SIG-M5 treated with dmso at 0.1 percent for 504 hours (cell line): ENCODE measurements around the gene APBA2.

Experiments
- DNase-seq: peaks from one replicate; lab custom pipeline; 2025; ENCODE audit not compliant: unreplicated experiment; lab: John Stamatoyannopoulos, UW

APBA2 gene

DNA sequence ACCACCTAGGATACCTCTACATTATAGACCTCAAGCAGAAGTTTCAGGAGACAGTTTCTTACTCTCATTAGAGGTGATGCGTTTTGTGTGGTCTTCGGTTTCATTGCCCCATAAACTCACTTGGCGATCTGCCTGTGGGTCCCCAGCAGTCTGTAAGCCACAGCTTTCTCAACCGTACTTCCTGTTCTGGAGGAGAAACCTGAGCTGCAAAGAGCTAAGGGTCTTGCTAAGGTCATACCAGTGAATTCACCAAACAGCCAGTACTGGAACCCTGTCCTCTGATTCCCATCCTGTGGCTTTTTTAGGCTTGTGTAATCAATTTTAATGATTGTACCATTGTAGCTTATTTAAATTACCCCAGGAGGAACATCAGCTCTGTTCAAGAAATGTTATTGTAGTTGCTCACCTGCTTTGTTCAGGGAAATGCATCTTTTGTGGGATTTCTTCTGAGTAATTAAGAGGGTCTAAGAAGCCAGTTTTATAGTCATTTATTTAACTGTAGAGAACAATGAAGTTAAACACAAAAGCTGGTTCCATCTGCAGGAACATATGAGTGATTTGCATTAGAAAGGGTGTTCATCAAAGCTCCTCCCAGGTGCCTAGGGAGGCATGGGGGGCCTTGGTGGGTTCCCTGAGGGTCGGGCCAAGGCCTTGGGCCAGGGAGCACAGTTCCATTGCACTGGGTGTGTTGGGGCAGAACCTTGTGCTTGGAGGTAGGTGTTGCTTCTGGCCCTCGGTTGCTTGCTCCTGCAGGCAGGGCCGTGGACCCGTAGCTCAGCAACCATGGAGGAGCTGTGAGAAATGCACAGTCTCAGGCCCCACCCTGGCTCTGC is 69.6 kb downstream of the APBA2 start:
- DNase-seq = peak; percentile 32

DNA sequence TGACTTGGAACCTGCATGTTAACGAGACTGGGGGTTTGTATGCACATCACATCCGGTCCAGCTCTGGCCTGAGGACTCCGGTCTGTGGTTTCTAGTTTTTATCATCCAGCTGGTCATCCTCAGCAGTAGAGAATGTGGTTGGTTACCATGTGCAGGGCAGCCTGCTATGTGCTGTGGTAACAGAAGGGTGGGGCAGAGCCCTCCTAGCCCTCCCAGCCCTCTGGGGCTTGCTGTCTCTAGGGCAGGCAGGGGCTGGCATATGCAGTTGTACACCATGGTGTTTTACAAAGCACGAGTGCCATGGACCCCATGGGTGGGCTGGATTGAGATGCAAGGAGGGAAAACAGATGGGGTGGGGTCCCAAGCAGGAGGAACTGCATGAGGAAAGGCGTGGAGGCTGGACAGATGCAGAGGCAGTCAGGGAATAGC is 70.2 kb downstream of the APBA2 start:
- DNase-seq = no peak

DNA sequence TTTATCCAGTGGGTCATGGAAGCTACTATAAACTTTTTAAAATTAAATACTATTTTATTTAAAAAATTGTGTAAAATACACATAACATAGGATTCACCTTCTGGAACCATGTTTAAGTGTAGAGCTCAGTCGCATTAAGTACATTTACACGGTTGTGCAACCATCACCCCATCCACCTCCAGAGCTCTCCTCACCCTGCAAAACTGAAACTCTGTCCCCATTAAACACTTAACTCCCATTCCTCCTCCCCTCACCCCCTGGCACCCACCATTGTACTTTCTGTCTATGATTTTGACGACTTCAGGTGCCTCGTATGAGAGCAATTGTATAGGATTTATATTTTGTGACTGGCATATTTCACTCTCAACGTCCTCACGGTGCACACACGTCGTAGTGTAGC is 70.7 kb downstream of the APBA2 start:
- DNase-seq = no peak

DNA sequence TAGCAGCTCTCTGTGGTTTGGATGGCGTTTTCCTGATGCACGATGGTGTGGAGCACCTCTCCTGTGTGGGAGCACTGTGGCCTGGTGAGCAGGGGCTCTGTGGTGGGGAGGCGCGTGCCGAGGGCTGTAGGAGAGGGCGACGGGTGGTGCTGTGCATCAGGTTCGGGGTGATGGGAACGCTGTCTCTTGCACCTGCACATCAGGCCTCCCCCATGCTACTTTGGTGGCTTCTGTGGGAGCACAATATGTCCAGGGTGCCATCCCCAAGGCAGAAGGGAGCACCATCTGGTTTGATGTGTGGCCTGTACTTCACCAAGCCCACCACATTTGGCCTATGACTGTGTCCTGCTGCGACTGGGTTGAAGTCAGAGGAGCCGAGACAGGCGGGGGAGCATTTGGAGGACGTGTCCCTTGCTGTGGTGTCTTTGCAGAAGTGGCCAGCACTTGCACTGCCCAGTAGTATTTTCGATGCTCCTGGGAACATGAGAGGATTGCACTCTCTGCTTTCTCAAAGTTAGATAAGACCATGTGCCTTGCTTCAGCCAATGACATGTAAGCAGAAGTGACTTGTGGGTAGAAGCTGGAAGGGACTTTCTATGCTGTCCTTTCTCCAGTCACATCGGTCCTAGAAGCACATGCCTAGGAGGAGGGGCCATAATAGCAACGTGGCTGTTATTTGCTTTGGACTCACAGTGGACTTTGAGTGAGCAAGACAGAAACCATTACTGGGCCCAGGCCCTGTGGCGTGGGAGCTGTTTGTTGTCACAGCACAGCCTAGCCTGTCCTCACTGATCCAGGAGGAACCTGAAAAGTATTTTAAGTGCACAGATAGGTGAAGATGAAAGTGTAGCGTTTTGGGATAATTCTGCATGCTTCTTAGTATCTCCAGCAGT is 72.1 kb downstream of the APBA2 start:
- DNase-seq = no peak

DNA sequence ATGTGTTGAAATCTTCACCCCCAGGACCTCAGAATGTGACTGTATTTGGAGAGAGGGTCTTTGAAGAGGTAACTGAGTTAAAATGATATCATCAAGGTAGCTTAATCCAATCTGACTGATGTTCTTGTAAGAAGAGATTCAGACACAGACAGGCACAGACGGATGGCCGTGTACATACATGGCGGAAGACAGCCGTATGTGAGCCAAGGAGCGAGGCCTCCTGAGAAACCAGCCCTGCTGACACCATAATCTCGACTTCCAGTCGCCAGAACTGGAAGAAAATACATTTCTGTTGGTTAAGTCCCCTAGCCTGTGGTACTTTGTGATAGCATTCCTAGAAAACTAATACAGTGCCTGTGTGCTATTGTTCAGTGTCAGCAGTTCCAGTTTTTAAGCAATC is 73.6 kb downstream of the APBA2 start:
- DNase-seq = no peak

DNA sequence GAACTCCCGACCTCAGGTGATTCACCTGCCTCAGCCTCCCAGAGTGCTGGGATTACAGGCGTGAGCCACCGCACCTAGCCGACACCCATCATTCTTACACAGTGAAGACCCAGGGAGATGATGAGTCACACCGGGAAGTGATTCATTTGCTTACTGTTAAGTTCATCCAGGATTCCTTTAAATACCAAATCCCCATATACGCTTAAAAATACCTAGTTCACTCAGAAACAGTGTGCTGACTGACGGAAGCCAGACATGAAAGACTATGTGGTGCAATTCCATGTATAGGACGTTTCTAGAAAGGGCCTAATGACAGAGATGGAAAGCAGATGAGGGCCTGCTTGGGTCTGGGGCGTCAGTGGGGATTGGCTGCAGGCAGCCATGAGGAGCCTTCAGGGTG is 75.2 kb downstream of the APBA2 start:
- DNase-seq = no peak

DNA sequence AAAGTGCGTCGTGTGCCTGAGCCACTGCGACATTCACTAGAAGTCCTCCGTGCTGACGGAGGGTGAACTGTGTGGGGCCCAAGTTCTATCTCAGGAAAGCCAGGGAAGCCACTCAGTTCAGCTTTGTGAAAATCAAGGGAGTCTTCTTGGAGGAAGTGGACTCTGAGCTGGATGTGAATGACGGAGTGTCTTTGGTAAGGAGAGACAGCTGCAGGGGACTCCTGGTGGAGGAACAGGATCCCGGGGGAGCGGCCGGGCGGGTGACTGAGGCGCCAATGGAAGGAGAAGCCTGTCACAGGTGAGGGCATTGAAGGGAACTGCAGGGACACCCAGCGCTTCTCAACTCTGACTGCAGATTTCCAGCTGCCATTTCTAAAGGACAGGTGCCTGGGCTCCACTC is 75.6 kb downstream of the APBA2 start:
- DNase-seq = no peak

DNA sequence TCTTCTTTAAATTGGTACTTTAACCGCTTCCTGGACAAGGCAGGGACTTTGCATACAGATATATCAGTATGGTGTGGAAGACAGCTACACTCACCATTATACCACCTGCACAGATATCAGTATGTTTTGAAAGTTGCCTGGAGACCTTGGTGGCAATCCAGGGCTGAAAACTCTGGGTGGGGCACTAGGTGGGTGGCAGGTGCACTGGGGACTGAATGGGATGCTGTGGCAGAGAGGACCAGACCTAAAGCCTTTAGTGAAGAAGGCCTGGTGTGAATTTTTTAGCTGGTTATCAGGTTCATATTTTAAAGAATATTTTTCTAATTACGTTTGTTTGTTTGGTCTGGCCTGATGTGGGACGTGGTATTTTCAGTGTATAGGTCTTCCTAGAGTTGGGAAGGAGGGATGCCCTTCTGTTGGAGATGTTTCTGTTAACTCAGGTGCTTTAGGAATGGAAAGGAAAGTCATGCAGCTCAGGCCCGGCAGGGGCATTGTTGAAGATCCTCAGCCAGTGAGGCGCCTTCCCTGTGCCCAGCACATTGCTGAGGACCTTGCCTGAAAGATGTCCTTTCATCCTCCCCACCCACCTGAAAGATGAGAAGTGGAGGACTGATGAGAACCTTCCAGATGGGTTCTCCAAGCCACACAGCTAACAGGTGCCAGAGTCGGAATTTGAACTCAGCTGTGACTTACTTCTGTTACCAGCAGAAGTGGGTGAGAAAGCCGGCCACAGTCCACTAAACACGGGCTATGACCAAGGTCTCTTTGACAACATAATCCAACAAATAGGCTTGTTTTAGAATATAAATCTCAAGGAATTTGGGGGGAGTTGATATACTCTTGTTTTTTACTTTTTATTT is 77.3 kb downstream of the APBA2 start:
- no peak for DNase-seq

DNA sequence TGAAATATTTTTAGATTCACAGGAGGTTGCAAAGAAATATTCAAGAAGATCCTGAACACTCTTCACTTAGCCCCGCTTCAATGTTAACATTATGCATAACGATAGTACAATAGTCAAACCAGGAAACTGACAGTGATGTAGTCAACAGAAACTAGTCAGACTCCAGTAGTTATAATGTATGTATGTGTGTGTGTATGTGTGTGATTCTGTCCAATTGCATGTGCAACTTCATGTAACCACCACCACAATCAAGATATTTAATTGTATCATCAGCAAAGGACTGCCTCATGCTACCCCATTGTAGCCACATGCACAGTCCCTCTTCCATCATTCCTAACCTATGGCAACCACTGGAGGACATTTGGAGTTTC is 77.9 kb downstream of the APBA2 start:
- DNase-seq = no peak

DNA sequence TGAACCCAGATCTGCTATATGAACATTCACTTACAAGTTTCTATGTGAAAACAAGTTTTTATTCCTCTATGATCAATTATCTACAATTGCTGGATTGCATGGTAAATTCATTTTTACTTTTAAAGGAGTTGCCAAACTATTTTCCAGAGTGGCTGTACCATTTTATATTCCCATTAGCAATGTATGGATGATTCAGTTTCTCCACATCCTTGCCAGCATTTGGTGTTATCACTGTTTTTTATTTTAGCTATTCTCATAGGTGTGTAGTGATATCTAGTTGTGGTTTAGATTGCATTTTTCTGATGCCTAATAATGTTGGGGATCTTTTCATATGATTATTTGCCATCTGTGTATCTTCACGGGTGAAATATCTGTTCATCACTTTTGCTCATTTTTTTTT is 78.3 kb downstream of the APBA2 start:
- no peak for DNase-seq

DNA sequence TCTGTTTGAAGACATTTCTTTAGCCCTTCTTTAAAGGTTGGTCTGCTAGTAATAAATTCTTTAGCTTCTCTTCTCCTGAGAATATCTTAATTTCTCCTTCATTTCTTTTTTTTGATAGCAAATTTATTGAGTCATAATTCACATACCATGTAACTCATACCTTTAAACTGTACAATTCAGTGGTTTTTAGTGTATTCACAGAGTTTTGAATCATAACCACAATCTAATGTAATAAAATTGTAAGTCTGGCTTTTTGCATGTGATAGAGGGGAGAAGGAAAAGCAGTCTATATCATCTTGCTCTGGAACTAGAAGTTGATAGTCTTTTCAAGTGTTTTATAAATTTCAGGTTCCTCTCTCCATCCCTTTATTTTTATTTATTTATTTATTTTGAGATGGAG is 81.3 kb downstream of the APBA2 start:
- DNase-seq = no peak

DNA sequence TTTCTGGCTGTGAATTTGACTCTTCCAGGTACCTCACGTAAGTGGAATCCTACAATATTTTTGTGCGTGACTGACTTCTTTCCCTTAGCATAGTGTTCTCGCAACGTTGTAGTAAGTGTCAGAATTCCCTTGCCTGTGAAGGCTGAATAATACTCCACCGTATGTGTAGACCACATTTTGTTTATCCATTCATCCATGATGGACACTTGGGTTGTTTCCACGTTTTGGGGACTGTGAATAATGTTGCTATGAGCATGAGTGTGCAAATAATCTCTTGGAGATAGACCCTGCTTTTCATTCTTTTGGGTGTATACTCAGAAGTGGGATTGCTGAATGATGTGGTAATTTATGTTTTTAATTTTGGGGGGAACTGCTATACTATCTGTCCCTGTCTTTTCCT is 82.2 kb downstream of the APBA2 start:
- no peak for DNase-seq

DNA sequence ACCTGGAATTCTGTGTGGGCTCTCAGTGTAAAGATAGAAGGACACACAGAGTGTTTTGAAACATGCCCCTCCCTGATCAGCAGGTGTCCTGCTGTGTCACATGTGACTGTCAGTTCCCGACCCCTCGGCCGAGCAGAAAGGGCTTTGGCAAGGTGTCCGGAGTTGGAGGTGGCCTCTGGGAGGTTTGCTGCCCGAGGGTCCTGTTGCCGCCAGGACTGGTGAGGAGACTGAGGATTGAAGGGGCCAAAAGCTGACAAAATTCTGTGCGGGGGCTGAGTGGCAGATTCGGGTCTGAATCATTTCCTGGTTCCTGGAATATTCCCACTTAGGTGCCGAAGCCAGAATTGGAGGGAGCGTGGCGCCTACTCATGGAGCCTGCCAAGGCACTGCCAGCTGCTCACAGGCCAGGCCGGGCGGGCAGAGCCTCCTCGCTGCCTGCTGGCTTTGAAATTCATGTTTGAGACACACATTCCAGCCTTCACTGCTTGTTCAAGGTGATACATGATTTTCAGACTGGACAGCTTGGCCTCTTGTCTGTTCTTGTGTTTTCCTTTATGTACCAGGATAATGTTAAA is 83.8 kb downstream of the APBA2 start:
- DNase-seq = no peak

DNA sequence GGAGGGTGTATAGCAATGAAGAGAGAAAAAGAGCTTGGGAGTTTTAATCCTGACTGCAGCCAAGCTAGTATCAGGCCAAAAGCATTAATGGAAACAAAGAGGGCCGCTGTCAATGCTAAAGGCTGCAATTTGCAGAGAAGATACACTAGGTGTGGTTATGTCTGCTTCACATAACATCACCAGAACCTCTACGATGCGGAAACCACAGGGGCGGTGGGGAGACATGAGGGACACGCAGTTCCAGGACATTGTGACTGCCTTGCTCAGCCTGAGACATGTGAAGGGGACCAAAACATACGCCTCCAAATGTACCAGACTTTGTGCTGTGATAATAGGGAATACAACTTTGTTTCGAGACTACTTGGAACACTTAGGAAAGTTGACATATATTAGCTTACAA is 88.4 kb downstream of the APBA2 start:
- no peak for DNase-seq

DNA sequence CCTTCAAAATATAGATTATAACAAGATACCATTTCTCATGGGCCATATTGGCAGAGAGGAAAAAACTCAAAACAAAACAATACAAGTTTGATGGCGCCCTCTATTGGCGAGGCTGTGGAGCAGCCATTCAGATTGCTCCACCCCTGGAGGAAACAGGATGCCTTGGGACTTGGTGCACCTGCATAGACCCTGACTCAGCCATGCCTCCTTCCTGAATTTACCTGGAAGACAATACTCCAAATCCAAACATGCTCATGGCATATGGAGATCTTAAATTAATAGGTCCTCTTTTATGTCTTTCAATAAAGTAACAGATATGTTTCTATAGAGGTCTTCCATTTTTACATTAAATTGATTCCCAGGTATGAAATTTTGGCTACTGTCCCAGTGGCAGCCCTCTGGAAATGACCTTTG is 90.0 kb downstream of the APBA2 start:
- DNase-seq = peak; percentile 14

DNA sequence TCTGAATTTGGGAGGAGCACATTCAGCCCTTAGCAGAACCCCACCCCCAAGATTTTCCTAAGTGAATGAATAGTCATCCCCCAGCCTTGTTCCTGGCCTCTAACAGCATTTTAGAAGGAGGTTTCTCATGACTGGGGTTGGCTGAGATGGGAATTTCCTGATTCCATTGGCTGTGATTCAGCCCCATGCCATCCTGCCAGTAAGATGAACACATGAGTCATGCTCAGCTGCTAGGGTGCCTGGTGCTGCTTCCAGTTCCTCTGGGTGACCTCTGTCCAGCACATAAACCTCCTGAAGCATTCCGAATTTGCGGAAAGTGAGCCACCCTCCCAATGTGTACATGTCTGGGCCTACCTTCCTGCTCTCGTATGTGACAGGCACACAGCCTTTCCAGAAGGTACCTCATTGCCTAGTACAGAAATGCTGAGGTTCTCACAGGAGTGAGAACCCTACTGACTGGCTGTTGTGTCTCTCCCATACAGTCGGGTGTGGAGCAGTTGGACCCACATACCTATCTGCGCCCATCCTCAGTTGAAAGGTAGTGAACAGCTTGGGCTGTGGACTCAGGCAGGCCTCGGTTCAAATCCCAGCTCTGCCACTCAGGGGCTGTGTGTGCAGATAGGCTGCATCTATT is 91.7 kb downstream of the APBA2 start:
- DNase-seq = no peak

DNA sequence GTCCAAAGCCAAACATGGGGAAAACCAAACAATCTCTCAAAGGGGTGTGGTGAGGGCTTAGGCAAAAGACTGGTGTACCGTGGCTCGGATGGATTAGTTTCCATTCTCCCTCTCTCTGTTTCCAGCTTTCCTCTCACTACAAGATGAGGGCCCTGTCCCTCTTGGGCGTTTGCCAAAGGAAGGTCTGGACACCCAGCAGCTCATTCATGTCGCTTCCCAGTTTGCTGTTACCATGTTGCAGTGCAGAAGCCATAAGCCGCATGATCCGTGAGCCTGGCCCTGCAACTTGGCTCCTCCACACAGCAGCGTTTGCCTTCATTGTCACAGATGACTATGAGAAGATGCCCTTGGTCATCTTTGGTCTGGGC is 92.2 kb downstream of the APBA2 start:
- DNase-seq = no peak

DNA sequence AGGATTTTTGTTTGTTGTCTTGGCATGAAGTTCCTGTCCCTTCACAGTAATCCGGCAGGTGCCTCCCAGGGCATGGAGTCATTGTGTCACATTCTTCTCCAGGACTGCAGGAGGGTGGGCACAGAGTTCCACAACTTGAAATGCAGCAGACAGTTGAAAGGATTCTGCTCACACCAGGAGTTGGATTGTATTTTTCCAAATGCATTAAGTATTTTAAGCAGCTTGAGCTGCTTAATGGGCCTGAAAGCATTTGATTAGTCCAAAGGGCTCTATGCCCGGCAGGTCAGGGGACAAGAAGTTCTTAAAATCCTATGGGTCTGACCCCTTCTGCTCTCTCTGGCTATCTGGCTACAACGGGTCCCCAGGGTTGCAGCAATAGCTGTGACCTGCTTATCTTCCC is 92.9 kb downstream of the APBA2 start:
- no peak for DNase-seq

DNA sequence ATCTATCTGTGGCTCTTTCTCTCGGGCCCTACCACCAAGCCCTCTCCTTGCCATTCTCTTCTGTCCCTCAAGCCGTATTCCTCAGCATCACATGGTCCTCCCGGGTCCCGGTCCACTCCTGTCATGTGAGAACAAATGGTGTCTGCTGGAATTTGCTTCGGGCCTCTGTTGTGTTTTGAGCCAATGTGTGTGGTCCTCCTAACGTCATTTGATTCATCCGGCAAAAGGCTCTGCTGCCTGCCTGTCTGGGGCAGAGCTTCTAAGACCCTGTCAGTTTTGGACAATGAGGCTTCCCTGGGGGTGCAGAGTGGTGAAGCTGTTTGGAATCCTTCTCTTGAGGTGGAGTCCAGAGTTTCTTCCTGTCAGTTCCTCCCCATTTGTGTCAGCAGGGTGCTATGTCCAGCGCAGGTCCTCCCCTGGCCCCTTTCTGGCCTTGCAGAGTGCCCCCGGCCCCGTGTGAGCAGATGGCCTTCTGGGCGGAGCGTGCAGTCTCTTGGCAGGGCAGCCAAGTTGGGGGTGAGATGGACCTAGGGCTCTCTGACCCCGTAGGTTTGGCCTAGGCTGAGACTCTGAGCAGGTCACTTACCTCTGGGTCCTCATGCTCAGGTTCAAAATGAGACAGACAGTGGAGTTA is 93.6 kb downstream of the APBA2 start:
- no peak for DNase-seq

DNA sequence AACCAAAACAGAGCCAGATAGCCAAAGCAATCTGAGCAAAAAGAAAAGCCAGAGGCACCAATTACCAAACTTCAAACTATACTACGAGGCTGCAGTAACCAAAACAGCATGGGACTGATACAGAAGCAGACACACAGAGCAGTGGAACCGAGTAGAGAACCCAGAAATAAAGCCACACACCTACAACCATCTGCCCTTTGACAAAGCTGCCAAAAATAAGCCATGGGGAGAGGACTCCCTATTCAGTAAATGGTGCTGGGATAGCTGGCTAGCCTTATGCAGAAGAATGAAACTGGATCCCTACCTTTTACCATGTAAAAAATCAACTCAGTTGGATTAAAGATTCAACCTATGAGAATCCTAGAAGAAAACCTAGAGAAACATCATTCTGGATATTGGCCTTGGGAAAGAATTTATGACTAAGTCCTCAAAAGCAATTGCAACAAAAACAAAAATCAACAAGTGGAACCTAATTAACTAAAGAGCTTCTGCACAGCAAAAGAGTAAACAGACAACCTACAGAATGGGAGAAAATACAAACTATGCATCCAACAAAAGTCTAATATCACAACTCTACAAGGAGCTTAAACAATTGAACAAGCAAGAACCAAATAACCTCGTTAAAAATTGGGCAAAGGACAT is 95.1 kb downstream of the APBA2 start:
- no peak for DNase-seq
